AG09309 (cell line): ENCODE data around the gene EFNA5.
A peak's percentile ranks its signal among the peaks of the same experiment; 100 is the strongest.

Experiments
- DNase-seq: peaks from one replicate; pipeline ENCODE4 v3.0.0-alpha.2; 2010; ENCODE audit warnings: low read depth
- H3K4me3 ChIP-seq: 2 replicates; pipeline ENCODE4 v1.5.1; 2011; ENCODE audit warnings: mild to moderate bottlenecking, low read depth, low read length, moderate library complexity; ENCODE audit not compliant: control insufficient read depth
- TF ChIP-seq, protein P1 (sequence below): IDR thresholded peaks from 2 replicates; pipeline ENCODE4 v1.5.1; 2011; ENCODE audit warnings: mild to moderate bottlenecking, low read depth, low read length, inconsistent platforms; ENCODE audit not compliant: insufficient read depth, control insufficient read depth; ENCODE audit errors: missing control alignments

Gene EFNA5

DNA sequence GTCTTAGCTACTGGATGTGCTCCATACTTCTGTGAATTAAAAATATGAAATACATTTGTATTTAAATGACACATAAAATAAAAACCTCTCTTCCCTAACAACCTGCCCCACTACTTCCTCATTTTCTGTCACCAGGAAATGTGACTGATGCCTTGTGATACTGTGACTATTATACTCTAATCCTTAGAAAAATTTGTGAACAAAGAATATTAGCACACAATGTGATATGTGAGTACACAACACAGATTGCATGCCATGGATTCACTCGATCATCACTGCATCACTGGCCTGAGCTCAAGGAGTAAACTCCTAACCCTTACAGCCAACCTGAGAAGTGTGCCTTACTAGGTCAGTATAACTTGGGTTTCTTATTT is 281.0 kb downstream of the EFNA5 start:
- TF ChIP-seq, protein P1, sequence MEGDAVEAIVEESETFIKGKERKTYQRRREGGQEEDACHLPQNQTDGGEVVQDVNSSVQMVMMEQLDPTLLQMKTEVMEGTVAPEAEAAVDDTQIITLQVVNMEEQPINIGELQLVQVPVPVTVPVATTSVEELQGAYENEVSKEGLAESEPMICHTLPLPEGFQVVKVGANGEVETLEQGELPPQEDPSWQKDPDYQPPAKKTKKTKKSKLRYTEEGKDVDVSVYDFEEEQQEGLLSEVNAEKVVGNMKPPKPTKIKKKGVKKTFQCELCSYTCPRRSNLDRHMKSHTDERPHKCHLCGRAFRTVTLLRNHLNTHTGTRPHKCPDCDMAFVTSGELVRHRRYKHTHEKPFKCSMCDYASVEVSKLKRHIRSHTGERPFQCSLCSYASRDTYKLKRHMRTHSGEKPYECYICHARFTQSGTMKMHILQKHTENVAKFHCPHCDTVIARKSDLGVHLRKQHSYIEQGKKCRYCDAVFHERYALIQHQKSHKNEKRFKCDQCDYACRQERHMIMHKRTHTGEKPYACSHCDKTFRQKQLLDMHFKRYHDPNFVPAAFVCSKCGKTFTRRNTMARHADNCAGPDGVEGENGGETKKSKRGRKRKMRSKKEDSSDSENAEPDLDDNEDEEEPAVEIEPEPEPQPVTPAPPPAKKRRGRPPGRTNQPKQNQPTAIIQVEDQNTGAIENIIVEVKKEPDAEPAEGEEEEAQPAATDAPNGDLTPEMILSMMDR: no peak
- no peak overlapping the region for H3K4me3 ChIP-seq
- DNase-seq: no peak

- TF ChIP-seq, protein P1: peak; percentile 2
- no peak overlapping the region for H3K4me3 ChIP-seq
These were observed 281.5 kb downstream of the EFNA5 start for GRCh38 chr5:107389130-107389774.

DNA sequence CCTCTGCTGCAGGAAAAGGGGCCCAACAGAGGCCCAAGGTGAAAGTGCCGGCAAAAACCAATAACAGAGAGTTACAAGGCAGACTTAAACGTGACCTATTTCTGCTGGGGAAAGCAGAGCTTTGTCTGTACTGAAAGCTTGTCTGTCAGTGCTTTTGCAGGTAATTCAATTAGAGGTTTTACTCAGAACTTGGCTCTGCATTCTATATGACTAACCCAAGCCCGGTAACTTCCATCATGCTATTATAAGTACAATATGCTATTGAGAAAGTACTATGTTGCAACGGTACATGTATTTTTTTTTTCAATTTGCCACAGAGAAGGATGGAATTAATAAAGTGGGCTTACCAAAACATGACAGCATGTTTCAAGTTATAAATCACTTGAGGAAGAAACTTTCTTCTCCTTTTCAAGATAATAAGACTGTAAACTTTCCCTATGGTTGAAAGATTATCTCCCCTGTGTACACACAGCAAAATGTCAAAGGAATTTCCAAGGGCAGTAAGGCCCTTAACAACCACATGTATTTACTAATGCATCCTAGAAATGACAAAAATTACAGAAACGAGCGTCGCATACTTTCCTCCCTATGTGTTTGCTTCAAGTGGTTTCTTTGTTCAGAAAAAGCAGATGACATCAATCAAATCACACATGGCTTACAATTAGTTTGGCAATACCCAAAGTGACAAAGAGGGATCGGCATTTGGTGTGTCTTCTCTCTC is 282.4 kb downstream of the EFNA5 start:
- no peak overlapping the region for H3K4me3 ChIP-seq
- DNase-seq: peak; percentile 93

More at GRCh38 chr5:107389130-107389774, 281.5 kb downstream of the EFNA5 start:
- no peak for DNase-seq

DNA sequence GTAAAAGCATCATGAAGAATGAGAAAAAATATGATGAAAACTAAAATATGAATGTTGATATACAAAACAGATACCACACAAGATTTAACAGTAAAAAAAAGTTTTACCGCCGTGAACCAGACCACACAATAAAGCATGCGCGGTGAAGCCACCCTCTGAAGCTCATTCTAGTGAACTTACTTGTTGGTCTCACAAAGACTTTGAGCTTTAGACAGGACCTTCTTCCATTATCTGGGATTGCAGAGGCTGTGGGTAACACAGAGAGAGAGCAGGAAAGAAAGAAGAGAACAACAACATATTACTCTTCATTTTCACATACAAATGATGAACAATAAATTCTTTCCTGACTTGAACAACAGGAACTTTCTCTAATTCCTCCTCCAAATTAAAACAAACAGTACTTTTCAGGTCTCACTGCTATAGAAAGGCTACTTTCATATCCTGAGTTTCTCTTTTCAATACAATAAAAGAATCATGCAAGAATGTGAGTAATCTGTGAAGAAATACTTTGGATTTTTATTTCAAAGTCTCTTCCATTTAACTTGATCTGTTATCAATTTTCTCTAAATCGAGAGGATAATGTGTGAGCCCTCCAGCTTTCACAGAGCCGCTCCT is 283.1 kb downstream of the EFNA5 start:
- TF ChIP-seq, protein P1: no peak
- DNase-seq: no peak
- no peak overlapping the region for H3K4me3 ChIP-seq

More for the DNA sequence above, 282.4 kb downstream of the EFNA5 start:
- TF ChIP-seq, protein P1: no peak

DNA sequence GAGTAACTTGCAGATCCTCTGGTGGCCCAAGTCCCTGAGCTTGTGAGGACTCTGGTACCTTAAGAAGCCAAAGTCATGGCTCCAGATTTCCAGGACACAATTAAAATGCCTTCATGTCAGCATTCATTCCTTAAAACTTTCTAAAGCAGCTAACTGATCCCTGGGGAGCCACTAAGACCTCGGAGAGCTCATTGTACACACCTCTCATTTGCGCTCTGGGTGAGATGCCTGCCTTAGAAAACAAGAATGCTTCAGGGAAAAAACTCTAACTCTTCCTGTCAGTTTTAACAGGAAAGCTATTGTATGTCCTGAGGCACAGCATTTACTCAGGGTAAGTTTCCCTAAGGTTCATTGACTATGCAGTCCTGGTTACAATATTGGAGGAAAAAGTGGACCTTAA is 285.0 kb downstream of the EFNA5 start:
- TF ChIP-seq, protein P1: no peak
- no peak for DNase-seq
- no peak overlapping the region for H3K4me3 ChIP-seq

DNA sequence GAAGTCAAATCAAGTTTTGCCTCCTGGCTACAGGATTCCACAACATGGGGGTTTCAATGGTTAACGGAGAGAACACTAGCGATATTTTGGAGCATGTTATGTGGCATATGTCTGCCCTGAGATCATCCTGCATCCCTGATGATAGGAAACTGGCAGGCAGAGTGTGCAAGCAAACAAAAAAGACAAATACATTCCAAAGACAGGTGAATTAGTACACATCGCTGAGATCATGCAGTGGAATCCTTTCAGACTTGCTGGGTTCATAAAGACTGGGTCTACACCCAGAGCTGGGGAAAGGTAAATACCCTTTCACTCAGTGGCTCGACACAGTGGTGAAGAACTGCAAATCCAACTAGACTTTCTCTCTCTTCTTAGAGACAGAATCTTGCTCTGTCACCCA is 286.5 kb downstream of the EFNA5 start:
- TF ChIP-seq, protein P1: no peak
- no peak overlapping the region for H3K4me3 ChIP-seq
- DNase-seq: no peak
